Left ventricle myocardium inferior (tissue), 1 donor: ENCODE measurements around the gene OGFR. TPM values are rescaled to one million over a fixed set of nuclear protein-coding genes. Genes with fewer than 3 reads are reported as not detected.

Experiments
- DNase-seq: peaks from one replicate; pipeline ENCODE4 v3.0.0-alpha.2; 2020
- H3K27ac ChIP-seq: fragments of 200-600 bp; replicated peaks from 2 replicates; pipeline ENCODE4 v1.8.0; 2021
- H3K27me3 ChIP-seq: fragments of 200-600 bp; 2 replicates; pipeline ENCODE4 v1.8.0; 2021; ENCODE audit warnings: low read depth
- H3K36me3 ChIP-seq: fragments of 200-600 bp; 2 replicates; pipeline ENCODE4 v1.8.0; 2021
- H3K4me1 ChIP-seq: fragments of 200-600 bp; 2 replicates; pipeline ENCODE4 v1.8.0; 2021
- H3K4me3 ChIP-seq: fragments of 200-600 bp; 2 replicates; pipeline ENCODE4 v1.8.0; 2021; ENCODE audit warnings: mild to moderate bottlenecking, moderate library complexity
- H3K9me3 ChIP-seq: fragments of 200-600 bp; replicated peaks from 2 replicates; pipeline ENCODE4 v1.8.0; 2021
- intact Hi-C: fragments of 100-400 bp; cut with micrococcal nuclease; formaldehyde crosslinking; loops from one replicate; pipeline ENCODE4 v1.11.0; 2022
- total RNA-seq: library from RNA; stranded (reverse); fragmentation: NEBNext Ultra II Directional; extraction: Animal tissue kit (Norgen Biotek cat#: 25700); gene quantifications from one replicate; pipeline ENCODE4 v1.2.1, GENCODE V29; 2021
- TF ChIP-seq, protein P1 (sequence below): fragments of 200-600 bp; IDR thresholded peaks from 2 replicates; pipeline ENCODE4 v1.8.0; 2021; ENCODE audit warnings: antibody characterized with exemption, mild to moderate bottlenecking, borderline replicate concordance
- donor health status: DM: no; HTN: yes; CAD: no; lungs with severe emphysema.

The OGFR gene
- total RNA-seq, 1 donor from 2014 or later = 19.2 TPM

- intact Hi-C loops = no loop called here
Measured at GRCh38 chr20:62811720-62812119, 7.1 kb downstream of the OGFR start.

DNA sequence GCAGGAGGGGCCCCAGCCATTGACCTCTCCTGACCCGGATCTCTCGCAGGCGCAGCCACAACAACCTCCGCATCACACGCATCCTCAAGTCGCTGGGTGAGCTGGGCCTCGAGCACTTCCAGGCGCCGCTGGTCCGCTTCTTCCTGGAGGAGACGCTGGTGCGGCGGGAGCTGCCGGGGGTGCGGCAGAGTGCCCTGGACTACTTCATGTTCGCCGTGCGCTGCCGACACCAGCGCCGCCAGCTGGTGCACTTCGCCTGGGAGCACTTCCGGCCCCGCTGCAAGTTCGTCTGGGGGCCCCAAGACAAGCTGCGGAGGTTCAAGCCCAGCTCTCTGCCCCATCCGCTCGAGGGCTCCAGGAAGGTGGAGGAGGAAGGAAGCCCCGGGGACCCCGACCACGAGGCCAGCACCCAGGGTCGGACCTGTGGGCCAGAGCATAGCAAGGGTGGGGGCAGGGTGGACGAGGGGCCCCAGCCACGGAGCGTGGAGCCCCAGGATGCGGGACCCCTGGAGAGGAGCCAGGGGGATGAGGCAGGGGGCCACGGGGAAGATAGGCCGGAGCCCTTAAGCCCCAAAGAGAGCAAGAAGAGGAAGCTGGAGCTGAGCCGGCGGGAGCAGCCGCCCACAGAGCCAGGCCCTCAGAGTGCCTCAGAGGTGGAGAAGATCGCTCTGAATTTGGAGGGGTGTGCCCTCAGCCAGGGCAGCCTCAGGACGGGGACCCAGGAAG lies 7.7 kb downstream of the OGFR start:
- TF ChIP-seq, protein P1, sequence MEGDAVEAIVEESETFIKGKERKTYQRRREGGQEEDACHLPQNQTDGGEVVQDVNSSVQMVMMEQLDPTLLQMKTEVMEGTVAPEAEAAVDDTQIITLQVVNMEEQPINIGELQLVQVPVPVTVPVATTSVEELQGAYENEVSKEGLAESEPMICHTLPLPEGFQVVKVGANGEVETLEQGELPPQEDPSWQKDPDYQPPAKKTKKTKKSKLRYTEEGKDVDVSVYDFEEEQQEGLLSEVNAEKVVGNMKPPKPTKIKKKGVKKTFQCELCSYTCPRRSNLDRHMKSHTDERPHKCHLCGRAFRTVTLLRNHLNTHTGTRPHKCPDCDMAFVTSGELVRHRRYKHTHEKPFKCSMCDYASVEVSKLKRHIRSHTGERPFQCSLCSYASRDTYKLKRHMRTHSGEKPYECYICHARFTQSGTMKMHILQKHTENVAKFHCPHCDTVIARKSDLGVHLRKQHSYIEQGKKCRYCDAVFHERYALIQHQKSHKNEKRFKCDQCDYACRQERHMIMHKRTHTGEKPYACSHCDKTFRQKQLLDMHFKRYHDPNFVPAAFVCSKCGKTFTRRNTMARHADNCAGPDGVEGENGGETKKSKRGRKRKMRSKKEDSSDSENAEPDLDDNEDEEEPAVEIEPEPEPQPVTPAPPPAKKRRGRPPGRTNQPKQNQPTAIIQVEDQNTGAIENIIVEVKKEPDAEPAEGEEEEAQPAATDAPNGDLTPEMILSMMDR = no peak
- Histone ChIP-seq H3K9me3 (no peaks in the 10 kb centered on the region), H3K27me3 (peaks cover 31% of the 10 kb centered on the region), H3K4me3 (no peak overlapping the region), H3K36me3 (peaks cover 55% of the 10 kb centered on the region), H3K4me1 (peaks cover 40% of the 10 kb centered on the region), H3K27ac (no peak overlapping the region)
- intact Hi-C loops = no loop called here
- DNase-seq = no peak

More at GRCh38 chr20:62811720-62812119, 7.1 kb downstream of the OGFR start:
- Histone ChIP-seq H3K27ac (no peak overlapping the region), H3K27me3 (peaks cover 25% of the 10 kb centered on the region), H3K4me3 (no peak overlapping the region), H3K36me3 (peaks cover 55% of the 10 kb centered on the region), H3K4me1 (peaks cover 40% of the 10 kb centered on the region), H3K9me3 (no peaks in the 10 kb centered on the region)
- TF ChIP-seq, protein P1 = no peak
- no peak for DNase-seq

DNA sequence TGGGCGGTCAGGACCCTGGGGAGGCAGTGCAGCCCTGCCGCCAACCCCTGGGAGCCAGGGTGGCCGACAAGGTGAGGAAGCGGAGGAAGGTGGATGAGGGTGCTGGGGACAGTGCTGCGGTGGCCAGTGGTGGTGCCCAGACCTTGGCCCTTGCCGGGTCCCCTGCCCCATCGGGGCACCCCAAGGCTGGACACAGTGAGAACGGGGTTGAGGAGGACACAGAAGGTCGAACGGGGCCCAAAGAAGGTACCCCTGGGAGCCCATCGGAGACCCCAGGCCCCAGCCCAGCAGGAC lies 8.2 kb downstream of the OGFR start:
- intact Hi-C loops = no loop called here
- Histone ChIP-seq H3K36me3 (peaks cover 50% of the 10 kb centered on the region), H3K27ac (no peak overlapping the region), H3K27me3 (peaks cover 37% of the 10 kb centered on the region), H3K4me1 (peaks cover 41% of the 10 kb centered on the region), H3K9me3 (no peaks in the 10 kb centered on the region), H3K4me3 (no peak overlapping the region)
- TF ChIP-seq, protein P1 = no peak
- DNase-seq = no peak

DNA sequence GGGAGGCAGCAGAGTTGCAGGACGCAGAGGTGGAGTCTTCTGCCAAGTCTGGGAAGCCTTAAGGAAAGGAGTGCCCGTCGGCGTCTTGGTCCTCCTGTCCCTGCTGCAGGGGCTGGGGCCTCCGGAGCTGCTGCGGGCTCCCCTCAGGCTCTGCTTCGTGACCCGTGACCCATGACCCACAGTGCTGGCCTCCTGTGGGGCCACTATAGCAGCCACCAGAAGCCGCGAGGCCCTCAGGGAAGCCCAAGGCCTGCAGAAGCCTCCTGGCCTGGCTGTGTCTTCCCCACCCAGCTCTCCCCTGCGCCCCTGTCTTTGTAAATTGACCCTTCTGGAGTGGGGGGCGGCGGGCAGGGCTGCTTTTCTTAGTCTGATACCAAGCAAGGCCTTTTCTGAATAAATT lies 9.0 kb downstream of the OGFR start:
- H3K4me1 ChIP-seq = peaks cover 41% of the 10 kb centered on the region
- intact Hi-C loops = no loop called here
- TF ChIP-seq, protein P1 = no peak
- peaks cover 45% of the 10 kb centered on the region for H3K36me3 ChIP-seq
- H3K27ac ChIP-seq = no peak overlapping the region
- H3K9me3 ChIP-seq = no peaks in the 10 kb centered on the region
- no peak overlapping the region for H3K4me3 ChIP-seq
- no peak for DNase-seq
- H3K27me3 ChIP-seq = peaks cover 44% of the 10 kb centered on the region

DNA sequence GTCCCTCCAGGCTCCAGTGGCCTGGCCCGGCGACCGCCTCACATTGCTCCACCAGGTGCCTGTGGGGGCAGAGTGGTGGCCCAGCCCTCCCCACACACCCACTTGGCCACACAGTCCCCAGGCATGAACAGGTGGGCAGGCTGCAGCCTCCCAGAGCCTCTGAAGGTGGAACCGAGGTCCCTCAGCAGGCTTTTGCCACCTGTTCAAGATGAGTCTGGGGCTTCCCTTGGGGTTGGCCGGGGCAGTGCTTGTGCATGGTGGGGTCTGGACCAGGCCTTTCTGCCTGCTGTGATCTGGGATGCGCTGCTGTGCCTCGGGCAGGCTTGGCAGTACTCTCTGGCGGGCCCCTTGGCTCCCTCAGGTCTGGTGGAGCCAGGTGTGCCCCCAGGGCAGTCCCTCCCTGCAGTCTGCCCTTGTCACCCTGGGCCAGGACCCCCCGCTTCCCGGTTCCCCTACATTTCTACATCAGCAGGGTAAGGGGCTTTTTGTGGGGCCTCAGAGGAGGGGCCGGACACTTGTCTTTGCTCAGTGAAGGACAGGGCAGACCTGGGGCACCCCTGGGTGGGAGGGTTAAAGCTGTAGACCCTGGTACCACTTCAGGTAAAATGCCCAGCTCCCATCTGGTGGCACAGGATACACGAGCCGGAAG lies 9.5 kb downstream of the OGFR start:
- Histone ChIP-seq H3K9me3 (no peaks in the 10 kb centered on the region), H3K4me1 (peaks cover 46% of the 10 kb centered on the region), H3K36me3 (peaks cover 39% of the 10 kb centered on the region), H3K27ac (no peak overlapping the region), H3K27me3 (peaks cover 50% of the 10 kb centered on the region), H3K4me3 (no peak overlapping the region)
- intact Hi-C loops = no loop called here
- TF ChIP-seq, protein P1 = no peak
- DNase-seq = no peak
